OCI-LY3 (cell line): ENCODE results near the gene AHNAK2.

Experiments
- EZH2phosphoT487 ChIP-seq: fragments of 200-600 bp; shearing (Covaris generic); IDR thresholded peaks from 2 replicates; pipeline ENCODE4 v1.6.1; 2018; ENCODE audit warnings: antibody characterized with exemption, mixed run types, low read depth
- TF ChIP-seq, protein P1 (sequence below): fragments of 200-600, 300-600 bp; sonication (generic); IDR thresholded peaks from 2 replicates; pipeline ENCODE4 v1.5.1; 2014; ENCODE audit warnings: antibody characterized with exemption, low read length, low read depth

DNA sequence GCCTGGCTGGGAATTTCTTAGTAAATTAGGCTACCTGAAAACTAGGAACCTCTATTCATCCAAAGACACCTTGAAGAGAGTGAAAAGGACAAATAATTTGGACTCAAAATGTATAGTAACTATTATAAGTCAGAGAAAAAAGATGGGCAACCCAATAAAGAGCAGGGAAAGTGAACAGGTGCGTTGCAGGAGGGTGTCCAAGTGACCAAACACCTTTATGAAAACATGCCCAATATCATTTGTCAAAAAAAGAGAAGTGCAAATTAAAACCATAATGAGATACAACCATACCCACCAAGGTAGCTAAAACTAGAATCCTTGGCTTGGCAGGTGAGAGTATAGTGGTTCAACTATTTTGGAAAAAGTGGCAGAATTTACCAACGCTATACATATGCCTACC is 78.4 kb downstream of the AHNAK2 start:
- TF ChIP-seq, protein P1, sequence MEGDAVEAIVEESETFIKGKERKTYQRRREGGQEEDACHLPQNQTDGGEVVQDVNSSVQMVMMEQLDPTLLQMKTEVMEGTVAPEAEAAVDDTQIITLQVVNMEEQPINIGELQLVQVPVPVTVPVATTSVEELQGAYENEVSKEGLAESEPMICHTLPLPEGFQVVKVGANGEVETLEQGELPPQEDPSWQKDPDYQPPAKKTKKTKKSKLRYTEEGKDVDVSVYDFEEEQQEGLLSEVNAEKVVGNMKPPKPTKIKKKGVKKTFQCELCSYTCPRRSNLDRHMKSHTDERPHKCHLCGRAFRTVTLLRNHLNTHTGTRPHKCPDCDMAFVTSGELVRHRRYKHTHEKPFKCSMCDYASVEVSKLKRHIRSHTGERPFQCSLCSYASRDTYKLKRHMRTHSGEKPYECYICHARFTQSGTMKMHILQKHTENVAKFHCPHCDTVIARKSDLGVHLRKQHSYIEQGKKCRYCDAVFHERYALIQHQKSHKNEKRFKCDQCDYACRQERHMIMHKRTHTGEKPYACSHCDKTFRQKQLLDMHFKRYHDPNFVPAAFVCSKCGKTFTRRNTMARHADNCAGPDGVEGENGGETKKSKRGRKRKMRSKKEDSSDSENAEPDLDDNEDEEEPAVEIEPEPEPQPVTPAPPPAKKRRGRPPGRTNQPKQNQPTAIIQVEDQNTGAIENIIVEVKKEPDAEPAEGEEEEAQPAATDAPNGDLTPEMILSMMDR: no peak
- TF ChIP-seq EZH2phosphoT487: no peak
